Esophagus muscularis mucosa (tissue), 4 donors: ENCODE measurements around the gene SOD1. TPM values are rescaled to one million over a fixed set of nuclear protein-coding genes. Genes with fewer than 3 reads are reported as not detected.
"Not testable (repeated sequence)": the region's sequence is repeated elsewhere in the genome, so short reads cannot be mapped to it uniquely, and the experiment has no call there.

Source experiments
- DNase-seq: peaks from one replicate; pipeline ENCODE4 v3.0.0-alpha.2; 2017; ENCODE audit errors: extremely low spot score
- H3K27ac ChIP-seq, 4 donors: fragments of 200-600 bp; sonication (generic); replicated peaks in 1 of 4; 1 replicate in 3 of 4; 2 replicates in 1 of 4; pipeline ENCODE4 v1.5.1; 2016 to 2019; ENCODE audit warnings: mild to moderate bottlenecking in 1 of 4
- H3K27me3 ChIP-seq, 4 donors: fragments of 200-600 bp; sonication (generic); one replicate each; pipeline versions ENCODE4 v1.5.1 to v1.6.0; 2016 to 2019
- H3K36me3 ChIP-seq, 4 donors: fragments of 200-600 bp; sonication (generic); one replicate each; pipeline ENCODE4 v1.5.1; 2016 to 2019
- H3K4me1 ChIP-seq, 4 donors: fragments of 200-600 bp; sonication (generic); one replicate each; pipeline ENCODE4 v1.5.1; 2016 to 2019
- H3K4me3 ChIP-seq, 4 donors: fragments of 200-600 bp; sonication (generic); 1 replicate in 2 of 4; 2 replicates in 2 of 4; pipeline ENCODE4 v1.5.1; 2016 to 2019; ENCODE audit warnings: mild to moderate bottlenecking in 4 of 4, moderate library complexity in 1 of 4
- H3K9me3 ChIP-seq, 4 donors: fragments of 200-600 bp; sonication (generic); 1 replicate in 3 of 4; 2 replicates in 1 of 4; pipeline ENCODE4 v1.5.1; 2016 to 2019
- CTCF ChIP-seq, 3 experiments: fragments of 200-600 bp in 2 of 3; fragments of 450-650 bp in 1 of 3; sonication (generic) in 2 of 3; IDR thresholded peaks; one replicate each; pipeline ENCODE4 v1.5.1; 2017 to 2019; ENCODE audit warnings: antibody characterized with exemption in 3 of 3, mild to moderate bottlenecking in 2 of 3, moderate library complexity in 1 of 3
- EP300 ChIP-seq: sonication (generic); formaldehyde crosslinking; IDR thresholded peaks from one replicate; pipeline ENCODE4 v1.6.1; 2017; ENCODE audit warnings: antibody characterized with exemption
- POLR2A ChIP-seq: fragments of 450-650 bp; IDR thresholded peaks from one replicate; pipeline ENCODE4 v1.6.1; 2017; ENCODE audit warnings: antibody characterized with exemption, moderate library complexity, mild to moderate bottlenecking, low read depth
- POLR2AphosphoS5 ChIP-seq, 2 donors: sonication (generic); formaldehyde crosslinking; IDR thresholded peaks; one replicate each; pipeline ENCODE4 v1.6.1; 2017; ENCODE audit warnings: antibody characterized with exemption in 2 of 2
- WGBS: methylation state at CpG from one replicate; pipeline ENCODE4 v1.1.5; 2018; 5-methylcytosine and 5-hydroxymethylcytosine counted together
- intact Hi-C: fragments of 100-400 bp; cut with DNase I; formaldehyde crosslinking; loops from one replicate; pipeline ENCODE4 v1.15.1; 2023
- total RNA-seq, 4 donors: library from RNA; depleted of rRNA; stranded (reverse); fragments of >200 nt; gene quantifications; one replicate each; pipeline versions ENCODE4 v1.1.0 to v1.2.1, GENCODE V29; 2016

SOD1 gene
- total RNA-seq, 4 donors from 2014 or later = 185 to 258 (median 222) TPM

DNA sequence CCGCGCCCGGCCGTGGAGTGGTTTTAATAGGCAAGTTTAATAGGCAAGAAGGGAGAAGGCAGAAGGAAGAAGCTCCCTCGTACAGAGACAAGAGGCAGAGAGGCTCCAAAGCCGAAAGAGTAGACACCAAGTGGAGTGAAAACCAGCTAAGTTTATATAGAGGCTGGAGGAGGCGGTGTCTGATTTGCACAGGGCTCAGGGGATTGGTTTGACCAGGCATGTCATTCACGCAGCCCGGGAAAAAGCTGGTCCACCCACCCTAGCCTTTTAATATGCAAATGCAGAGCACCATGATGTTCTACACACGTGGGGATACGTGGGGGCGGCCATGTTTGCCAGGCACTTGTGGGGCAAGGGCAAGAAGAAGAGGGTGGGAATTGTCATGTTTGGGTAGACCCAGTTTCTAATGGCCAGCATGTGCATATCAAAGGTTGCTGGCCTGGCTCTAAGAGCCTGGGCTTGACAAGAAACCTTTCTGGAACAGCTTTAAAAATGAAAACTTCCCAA, 18.0 kb upstream of the SOD1 start:
- TF ChIP-seq CTCF (IDR thresholded peaks at IDR 0.05) (no peak), EP300 (no peak), POLR2AphosphoS5 (IDR thresholded peaks at IDR 0.05) (no peak), POLR2A (no peak)
- no peaks in the 10 kb centered on the region for H3K27me3 ChIP-seq
- no peak overlapping the region for H3K27ac ChIP-seq
- no peak overlapping the region for H3K4me3 ChIP-seq
- no peaks in the 10 kb centered on the region for H3K4me1 ChIP-seq
- intact Hi-C loops = no loop called here
- H3K36me3 ChIP-seq = no peaks in the 10 kb centered on the region
- no peak for DNase-seq
- peaks cover 0 to 8% (median 0%) of the 10 kb centered on the region in 4 donors for H3K9me3 ChIP-seq
- 91% methylated on average over 12 of the region's 12 CpGs for WGBS

- WGBS = 83% methylated on average over 4 of the region's 4 CpGs
- Histone ChIP-seq H3K9me3 (no peaks in the 10 kb centered on the region), H3K4me3 (no peak overlapping the region), H3K27me3 (no peaks in the 10 kb centered on the region), H3K4me1 (no peaks in the 10 kb centered on the region), H3K36me3 (no peaks in the 10 kb centered on the region), H3K27ac (no peak overlapping the region)
- no peak for DNase-seq
- TF ChIP-seq EP300 = no peak
- TF ChIP-seq CTCF (IDR thresholded peaks at IDR 0.05) = no peak
- TF ChIP-seq POLR2A = no peak
- TF ChIP-seq POLR2AphosphoS5 (IDR thresholded peaks at IDR 0.05) = no peak
- intact Hi-C loops = no loop called here
These were observed 14.8 kb upstream of the SOD1 start for GRCh38 chr21:31644643-31645042.

GRCh38 chr21:31647650-31648049, 11.8 kb upstream of the SOD1 start:
- TF ChIP-seq POLR2A (no peak), POLR2AphosphoS5 (IDR thresholded peaks at IDR 0.05) (no peak), EP300 (no peak), CTCF (IDR thresholded peaks at IDR 0.05) (no peak)

GRCh38 chr21:31650930-31651329, 8.6 kb upstream of the SOD1 start:
- no peak overlapping the region for H3K4me3 ChIP-seq
- WGBS = 94% methylated on average over 3 of the region's 3 CpGs
- intact Hi-C loops = no loop called here
- H3K4me1 ChIP-seq = no peaks in the 10 kb centered on the region
- TF ChIP-seq POLR2A = no peak
- no peak for TF ChIP-seq CTCF (IDR thresholded peaks at IDR 0.05)
- no peak for TF ChIP-seq EP300
- no peak for TF ChIP-seq POLR2AphosphoS5 (IDR thresholded peaks at IDR 0.05)
- H3K27me3 ChIP-seq = no peaks in the 10 kb centered on the region
- H3K27ac ChIP-seq = no peak overlapping the region
- no peak for DNase-seq
- no peaks in the 10 kb centered on the region for H3K9me3 ChIP-seq
- H3K36me3 ChIP-seq = no peaks in the 10 kb centered on the region

More at GRCh38 chr21:31647650-31648049, 11.8 kb upstream of the SOD1 start:
- Histone ChIP-seq H3K27ac (no peak overlapping the region), H3K36me3 (no peaks in the 10 kb centered on the region), H3K4me3 (no peak overlapping the region), H3K9me3 (no peaks in the 10 kb centered on the region), H3K4me1 (no peaks in the 10 kb centered on the region), H3K27me3 (no peaks in the 10 kb centered on the region)
- intact Hi-C loops = no loop called here
- DNase-seq = no peak
- 95% methylated on average over 3 of the region's 3 CpGs for WGBS

DNA sequence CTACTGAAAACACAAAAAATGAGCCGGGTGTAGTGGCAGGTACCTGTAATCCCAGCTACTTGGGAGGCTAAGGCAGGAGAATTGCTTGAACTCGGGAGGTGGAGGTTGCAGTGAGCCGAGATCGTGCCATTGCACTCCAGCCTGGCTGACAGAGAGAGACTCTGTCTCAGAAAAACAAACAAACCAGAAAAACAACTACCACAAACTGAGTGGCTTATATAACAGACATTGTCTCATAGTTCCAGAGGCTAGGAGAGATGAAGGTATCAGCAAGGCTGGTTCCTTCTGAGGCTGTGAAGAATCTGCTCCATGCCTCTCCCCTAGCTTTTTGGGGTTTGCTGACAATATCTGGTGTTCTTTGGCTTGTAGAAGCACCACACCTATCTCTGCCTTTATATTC, 8.0 kb upstream of the SOD1 start:
- H3K4me3 ChIP-seq, H3K27ac ChIP-seq, H3K9me3 ChIP-seq, DNase-seq, H3K4me1 ChIP-seq, H3K27me3 ChIP-seq, intact Hi-C loops, H3K36me3 ChIP-seq: not testable (repeated sequence)
- WGBS = 83% methylated on average over 4 of the region's 4 CpGs
